Hepatocyte (in vitro differentiated cells): ENCODE measurements around the gene DIP2C.

ENCODE experiments used
- EZH2phosphoT487 ChIP-seq: fragments of 200-600 bp; sonication (generic); IDR thresholded peaks from one replicate; pipeline ENCODE4 v1.6.1; 2018; ENCODE audit warnings: antibody characterized with exemption, mild to moderate bottlenecking, low read depth, moderate library complexity; ENCODE audit not compliant: unreplicated experiment, severe bottlenecking
- TF ChIP-seq, protein P1 (sequence below): fragments of 200-600 bp; sonication (generic); IDR thresholded peaks from 2 replicates; pipeline ENCODE4 v1.5.1; 2016; ENCODE audit warnings: antibody characterized with exemption, mild to moderate bottlenecking; ENCODE audit not compliant: poor library complexity

DNA sequence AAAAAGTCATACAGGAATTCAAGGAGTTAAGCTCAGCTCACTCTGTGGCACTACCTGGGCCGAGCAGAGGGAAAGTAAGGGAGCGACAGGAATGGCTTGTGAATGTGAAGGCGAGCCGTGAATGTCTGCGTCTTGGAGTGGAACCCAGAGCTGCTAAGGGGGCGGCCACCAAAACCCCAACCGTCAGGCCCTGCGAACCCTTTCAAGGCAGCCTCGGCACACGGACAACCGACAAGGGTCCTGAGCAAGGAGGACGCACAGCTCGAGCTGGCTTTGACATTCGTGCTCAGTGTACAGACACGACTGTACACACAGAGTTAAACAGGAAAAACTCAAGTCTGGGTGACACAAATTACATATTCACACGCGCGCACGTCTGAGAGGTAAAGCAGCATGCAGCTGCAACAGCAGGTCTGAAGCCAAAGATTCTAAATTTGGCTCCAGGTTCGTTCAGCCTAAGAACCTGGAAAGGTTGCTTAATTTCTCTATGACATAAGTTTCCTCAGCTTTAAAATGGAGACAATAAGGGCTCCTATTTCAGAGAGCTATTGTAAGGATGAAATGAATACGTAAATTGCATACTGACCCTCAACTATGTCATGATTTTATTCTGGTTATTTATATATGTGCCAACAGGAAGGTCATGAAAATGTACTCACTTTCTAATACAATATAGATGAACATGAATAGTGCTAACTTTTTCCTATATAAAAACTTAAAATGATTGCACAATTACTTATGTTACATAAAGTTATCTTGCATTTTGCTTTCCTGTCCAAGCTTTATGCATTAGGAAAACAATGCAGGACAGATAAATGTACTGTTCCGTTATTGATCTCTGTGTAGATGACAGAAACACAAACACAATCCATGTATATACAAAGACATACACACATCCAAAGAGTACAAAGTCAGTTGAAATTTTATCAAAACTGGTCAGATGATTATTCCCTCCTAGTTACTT, 361.3 kb downstream of the DIP2C start:
- TF ChIP-seq, protein P1, sequence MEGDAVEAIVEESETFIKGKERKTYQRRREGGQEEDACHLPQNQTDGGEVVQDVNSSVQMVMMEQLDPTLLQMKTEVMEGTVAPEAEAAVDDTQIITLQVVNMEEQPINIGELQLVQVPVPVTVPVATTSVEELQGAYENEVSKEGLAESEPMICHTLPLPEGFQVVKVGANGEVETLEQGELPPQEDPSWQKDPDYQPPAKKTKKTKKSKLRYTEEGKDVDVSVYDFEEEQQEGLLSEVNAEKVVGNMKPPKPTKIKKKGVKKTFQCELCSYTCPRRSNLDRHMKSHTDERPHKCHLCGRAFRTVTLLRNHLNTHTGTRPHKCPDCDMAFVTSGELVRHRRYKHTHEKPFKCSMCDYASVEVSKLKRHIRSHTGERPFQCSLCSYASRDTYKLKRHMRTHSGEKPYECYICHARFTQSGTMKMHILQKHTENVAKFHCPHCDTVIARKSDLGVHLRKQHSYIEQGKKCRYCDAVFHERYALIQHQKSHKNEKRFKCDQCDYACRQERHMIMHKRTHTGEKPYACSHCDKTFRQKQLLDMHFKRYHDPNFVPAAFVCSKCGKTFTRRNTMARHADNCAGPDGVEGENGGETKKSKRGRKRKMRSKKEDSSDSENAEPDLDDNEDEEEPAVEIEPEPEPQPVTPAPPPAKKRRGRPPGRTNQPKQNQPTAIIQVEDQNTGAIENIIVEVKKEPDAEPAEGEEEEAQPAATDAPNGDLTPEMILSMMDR = no peak
- no peak for TF ChIP-seq EZH2phosphoT487
